ENCODE measurements around the gene CDH4.

CDH4 gene

DNA sequence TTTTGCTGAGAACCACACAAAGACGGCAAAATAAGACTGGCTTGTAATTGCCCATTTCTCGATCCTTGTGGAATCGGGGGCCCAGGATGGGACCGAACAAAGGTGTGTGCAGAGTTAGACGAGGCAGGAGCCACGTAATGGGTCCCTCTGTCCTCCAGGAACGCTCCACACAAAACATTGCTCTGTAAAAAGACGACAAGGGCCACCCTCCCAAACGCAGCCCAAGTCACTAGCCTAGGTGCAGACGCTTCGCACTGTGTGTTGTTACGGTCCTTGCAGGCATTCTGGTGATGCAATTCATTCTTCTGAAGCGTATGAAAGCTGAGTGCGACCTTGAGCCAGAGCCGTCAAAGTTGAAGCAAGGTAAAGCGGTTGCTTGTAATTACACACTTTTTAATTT lies 450.2 kb downstream of the CDH4 start:
- no peak for DNase-seq

DNA sequence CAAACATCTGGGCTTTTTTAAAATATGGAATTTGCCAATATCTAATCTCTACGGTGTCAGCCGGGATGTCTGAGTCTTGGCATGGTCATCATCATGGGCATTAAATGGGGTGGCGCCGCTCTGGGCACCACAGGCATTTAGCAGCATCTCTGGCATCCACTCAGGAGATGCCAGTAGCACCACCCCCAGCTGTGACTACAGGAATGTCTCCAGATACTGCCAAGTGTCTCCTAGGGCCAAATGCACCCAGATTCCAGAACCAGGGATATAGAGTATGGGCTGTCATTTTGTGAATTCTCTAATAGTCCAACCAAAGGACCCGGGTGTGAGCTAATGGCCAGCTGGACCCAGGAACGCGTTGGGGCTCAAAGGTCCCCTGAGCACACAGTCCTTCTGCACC lies 452.6 kb downstream of the CDH4 start:
- DNase-seq = no peak

DNA sequence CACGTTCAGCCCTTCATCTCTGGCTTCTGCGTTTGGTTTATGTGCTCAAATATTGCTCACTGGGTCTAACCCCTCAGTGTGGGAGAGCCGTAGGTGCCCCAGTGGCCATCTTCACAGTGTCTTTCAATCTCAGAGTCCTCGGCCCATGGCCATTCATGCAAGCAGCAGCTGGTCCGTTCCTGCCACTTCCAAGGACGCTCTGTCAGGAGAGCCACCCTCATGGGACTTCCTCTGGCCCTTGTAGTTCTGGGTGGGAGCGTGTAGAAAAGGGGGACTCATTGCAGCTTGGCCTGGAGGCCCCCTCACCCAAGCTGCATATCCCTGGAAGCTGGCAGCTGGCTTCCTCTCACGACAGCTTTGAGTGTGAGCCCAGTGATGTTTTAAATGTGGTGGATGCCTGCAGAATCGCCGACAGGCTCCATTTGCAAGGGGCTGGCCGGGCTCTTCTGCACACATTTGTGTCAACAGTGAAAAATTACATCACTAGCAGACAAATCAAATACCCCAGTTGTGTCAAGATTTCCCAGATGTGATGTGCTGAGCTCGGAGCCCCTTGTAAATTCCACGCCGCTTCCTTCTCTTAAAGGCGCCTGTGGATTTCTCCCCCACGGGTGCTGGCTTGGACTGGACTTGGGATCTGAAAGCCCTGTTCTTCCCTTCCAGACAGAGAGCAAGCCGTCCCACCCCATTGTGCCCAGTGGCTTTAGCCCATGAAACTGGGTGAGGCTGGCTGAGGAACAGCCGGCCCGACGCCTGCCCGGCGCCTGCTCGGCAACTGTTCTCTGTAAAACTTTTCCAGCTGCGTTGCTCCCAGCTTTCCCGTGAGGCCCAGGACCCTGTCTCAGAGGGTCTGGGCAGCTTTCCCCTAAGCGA lies 453.6 kb downstream of the CDH4 start:
- no peak for DNase-seq

- DNase-seq = no peak
These were observed 454.3 kb downstream of the CDH4 start for GRCh38 chr20:61706259-61706961.

DNA sequence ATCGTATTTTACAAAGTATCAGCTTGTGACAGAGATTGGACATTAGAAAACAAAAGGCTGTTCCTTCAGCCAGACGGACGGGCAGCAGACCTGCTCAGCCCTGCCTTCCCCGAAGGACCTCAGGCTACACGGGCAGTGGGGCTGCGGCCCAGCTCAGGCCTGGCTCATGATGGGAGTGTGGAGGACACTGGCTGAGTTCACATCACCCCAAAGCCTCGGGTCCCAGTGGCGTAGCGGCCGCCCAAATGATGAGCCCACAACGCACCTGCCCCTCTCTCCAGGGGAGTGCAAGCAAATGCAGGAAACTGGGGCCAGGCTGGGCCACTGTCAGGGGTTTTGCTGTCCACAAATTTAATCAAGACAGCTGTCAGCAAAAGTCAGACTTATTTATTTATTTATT lies 456.8 kb downstream of the CDH4 start:
- no peak for DNase-seq

GRCh38 chr20:61710108-61710507 lies 458.0 kb downstream of the CDH4 start:
- DNase-seq = no peak

DNA sequence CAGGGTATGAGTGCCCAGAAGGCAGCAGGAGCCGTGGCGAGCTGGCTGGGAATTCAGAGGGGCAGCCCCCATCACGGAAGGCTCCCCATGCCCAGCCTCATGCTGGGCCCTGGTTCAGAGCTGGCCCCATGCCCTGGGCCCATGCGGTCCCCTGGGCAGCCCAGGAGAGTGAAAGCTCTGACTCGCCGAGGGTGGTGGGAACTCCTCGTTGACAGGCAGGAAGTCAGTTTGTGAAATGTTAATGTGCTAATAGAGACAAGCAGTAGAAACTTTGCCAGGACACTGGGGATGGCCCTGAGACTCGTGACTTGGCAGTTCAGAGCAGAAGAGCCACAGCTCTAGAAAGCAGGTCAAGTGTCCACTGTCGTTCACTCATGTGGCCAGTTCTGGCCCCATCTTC lies 460.6 kb downstream of the CDH4 start:
- no peak for DNase-seq

- DNase-seq = no peak
These were observed 466.4 kb downstream of the CDH4 start for GRCh38 chr20:61718361-61719005.

DNA sequence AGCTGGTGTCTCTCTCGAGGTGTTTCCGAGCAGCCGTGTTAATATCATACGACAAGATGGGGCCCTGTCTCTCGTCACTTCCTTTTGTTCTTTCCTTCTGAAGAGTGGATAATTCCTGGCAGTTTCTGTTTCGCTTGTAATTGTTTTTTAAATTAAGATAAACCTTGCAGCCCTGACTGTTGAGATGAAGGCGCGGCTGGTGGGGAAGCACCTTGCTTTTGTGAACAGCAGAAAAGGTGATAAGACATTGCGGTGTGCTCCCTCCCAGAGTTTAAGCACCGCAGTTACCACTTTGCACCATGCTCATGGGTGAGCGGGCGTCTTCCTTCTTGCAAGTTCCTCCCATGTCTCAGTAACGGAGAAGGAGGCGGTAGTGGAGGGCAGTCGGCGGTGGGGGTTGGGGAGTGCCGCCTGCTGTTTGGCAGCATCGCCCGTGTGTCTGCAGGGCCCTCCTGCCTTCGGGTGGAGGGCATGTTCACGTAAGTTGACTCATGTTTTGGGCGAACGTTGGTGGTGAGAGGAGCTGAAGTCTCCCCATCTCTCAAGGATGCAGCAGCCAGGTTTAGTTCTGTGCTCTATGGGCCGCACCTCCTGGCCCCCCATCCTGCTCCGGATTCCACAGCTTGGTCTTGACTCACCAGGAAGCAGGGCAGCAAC lies 467.8 kb downstream of the CDH4 start:
- DNase-seq = no peak

- no peak for DNase-seq
These were observed 468.3 kb downstream of the CDH4 start for GRCh38 chr20:61720348-61720696.

GRCh38 chr20:61722146-61722678 lies 470.2 kb downstream of the CDH4 start:
- DNase-seq = no peak

- DNase-seq = no peak
These were observed 471.6 kb downstream of the CDH4 start for GRCh38 chr20:61723529-61724257.

- DNase-seq = no peak
These were observed 472.3 kb downstream of the CDH4 start for GRCh38 chr20:61724376-61724775.

DNA sequence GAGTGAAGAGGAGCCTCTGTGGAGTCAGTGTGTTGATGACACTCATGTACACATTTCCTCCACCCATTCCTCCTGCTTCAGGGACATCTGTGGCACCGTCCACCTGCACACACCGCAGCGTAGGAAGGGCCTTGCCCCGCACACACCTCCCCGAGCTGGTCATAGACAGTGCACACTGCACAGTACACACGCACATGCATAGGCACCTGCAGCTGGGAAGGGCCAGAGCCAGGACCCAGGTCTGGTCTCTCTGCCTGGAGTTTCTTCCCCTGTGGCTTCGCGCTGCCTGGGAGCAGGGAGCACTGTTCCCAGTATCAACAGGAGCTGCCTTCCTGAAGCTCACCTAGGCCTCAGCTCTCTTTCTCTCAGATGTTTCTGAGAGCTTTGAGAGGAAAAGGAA lies 473.1 kb downstream of the CDH4 start:
- DNase-seq = no peak

DNA sequence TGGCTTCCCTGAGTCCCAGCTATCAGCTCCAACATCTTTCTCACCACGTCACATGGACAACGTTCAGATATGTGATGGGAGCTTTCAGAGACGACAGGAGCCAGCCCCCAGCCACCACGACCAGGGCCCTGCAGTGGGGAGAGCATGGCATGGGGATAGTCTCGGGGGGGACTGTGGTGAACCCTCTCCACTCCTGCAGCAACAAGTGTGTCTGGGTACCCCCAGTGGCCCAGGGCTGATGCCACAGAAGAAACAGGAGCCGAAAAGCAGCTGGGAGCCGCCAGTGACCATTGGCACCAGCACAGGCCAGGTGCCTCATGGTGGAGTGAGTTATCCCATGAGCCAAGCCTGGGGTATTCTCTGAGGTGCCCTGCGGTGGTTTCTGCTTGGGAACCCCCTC lies 473.9 kb downstream of the CDH4 start:
- DNase-seq = no peak

DNA sequence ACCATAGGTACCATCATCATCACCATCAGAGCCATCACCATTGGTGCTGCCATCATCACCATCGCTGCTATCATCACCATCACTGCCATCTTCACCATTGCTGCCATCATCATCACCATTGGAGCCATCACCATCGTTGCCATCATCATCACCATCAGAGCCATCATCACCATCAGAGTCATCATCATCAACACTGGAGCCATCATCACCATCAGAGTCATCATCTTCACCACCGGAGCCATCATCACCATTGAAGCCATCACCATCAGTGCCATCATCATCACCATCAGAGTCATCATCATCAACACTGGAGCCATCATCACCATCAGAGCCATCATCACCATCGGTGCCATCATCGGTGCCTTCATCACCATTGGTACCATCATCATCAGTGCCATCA lies 474.9 kb downstream of the CDH4 start:
- no peak for DNase-seq

DNA sequence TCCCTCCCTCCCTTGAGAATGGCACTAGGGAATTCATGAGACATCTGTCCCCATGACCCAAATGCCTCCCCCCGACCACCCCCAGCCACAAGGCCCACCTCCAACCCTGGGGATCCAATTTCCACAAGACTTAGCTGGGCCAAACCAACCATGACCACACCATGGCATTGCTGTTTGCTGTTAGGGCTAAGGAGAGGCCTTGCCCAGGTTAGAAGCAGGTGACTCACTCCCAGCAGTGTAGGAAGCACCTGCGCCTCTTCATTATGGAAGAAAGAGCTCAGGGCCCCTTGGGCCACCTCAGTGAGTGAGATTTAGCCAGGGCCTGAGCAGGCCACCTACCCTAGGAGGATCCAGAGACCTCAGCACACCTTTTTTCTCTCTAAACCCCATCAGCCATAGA lies 475.7 kb downstream of the CDH4 start:
- no peak for DNase-seq

DNA sequence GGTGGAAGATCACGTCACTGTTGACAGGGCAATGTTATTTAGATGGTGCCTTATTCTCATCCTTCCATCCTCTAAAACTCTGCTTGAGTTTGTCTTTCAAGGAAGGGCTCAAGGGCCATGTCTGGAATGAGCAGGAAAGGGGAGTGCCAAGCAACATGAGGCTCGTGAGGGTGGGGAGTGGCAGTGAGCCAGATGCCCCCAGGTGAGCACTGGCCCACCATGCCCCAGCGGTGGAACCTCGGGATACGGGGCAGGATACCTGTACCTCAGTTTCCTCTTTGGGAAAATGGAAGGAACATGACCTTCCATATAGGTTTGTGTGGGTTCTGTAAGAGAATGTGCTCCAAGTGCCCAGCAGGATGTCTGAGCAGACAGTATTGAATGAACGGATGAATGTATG lies 476.3 kb downstream of the CDH4 start:
- DNase-seq = no peak

GRCh38 chr20:61728786-61729770 lies 477.0 kb downstream of the CDH4 start:
- DNase-seq = no peak

GRCh38 chr20:61730631-61731362 lies 478.7 kb downstream of the CDH4 start:
- DNase-seq = no peak

Data from NCI-H1436 (cell line).